Dermis blood vessel endothelial cell (primary cell): ENCODE results near the gene APEX2. TPM values are rescaled to one million over a fixed set of nuclear protein-coding genes. Genes with fewer than 3 reads are reported as not detected.
"Not testable (repeated sequence)": the region's sequence is repeated elsewhere in the genome, so short reads cannot be mapped to it uniquely, and the experiment has no call there.

Experiments used
- DNase-seq: peaks from one replicate; pipeline ENCODE4 v3.0.0; 2010
- total RNA-seq: library from RNA; depleted of rRNA; stranded (reverse); fragments of >200 nt; gene quantifications from 2 replicates; pipeline ENCODE4 v1.2.3, GENCODE V29; 2014

Gene APEX2
- total RNA-seq, 1 donor from 2014 or later: 8.3 TPM

GRCh38 chrX:55011294-55011693 is 11.1 kb downstream of the APEX2 start:
- peak; percentile 5 for DNase-seq

GRCh38 chrX:55014897-55015299 is 14.7 kb downstream of the APEX2 start:
- no peak for DNase-seq

GRCh38 chrX:55026143-55026542 is 26.0 kb downstream of the APEX2 start:
- DNase-seq: no peak

GRCh38 chrX:55026840-55027239 is 26.7 kb downstream of the APEX2 start:
- no peak for DNase-seq

GRCh38 chrX:55028040-55028439 is 27.9 kb downstream of the APEX2 start:
- no peak for DNase-seq

GRCh38 chrX:55028611-55029010 is 28.4 kb downstream of the APEX2 start:
- DNase-seq: no peak

- no peak for DNase-seq
Observed at GRCh38 chrX:55029291-55029690, 29.1 kb downstream of the APEX2 start.

- DNase-seq: no peak
Observed at GRCh38 chrX:55030271-55031205, 30.4 kb downstream of the APEX2 start, which contains the start of gene ALAS2. TSS of gene ALAS2 (minus strand) at chrX:55030977. CDS start at chrX:55026000, 4,977 bp downstream.

- DNase-seq: no peak
Observed at GRCh38 chrX:55033429-55033828, 33.3 kb downstream of the APEX2 start.

GRCh38 chrX:55039471-55039870 is 39.3 kb downstream of the APEX2 start:
- no peak for DNase-seq

- no peak for DNase-seq
Observed at GRCh38 chrX:55041514-55041913, 41.4 kb downstream of the APEX2 start.

GRCh38 chrX:55050599-55050998 is 50.4 kb downstream of the APEX2 start:
- not testable (repeated sequence) for DNase-seq

GRCh38 chrX:55056820-55057674 is 56.9 kb downstream of the APEX2 start:
- DNase-seq: peak; percentile 58

- DNase-seq: peak; percentile 54
Observed at GRCh38 chrX:55057675-55058249, 57.6 kb downstream of the APEX2 start.

Other genes with a start within 250 kb of the APEX2 start
- gene ITIH6, start 202.1 kb upstream of the APEX2 start, total RNA-seq: not detected in 2 replicates
- 224 and 341 TPM in 2 replicates for gene MAGED2, start 192.6 kb upstream of the APEX2 start, total RNA-seq
- 4.4 and 5.9 TPM in 2 replicates for gene TRO, start 79.5 kb upstream of the APEX2 start, total RNA-seq
- 0.05 TPM in 1 of 2 replicates, not detected in the other for gene PFKFB1, start 6.2 kb upstream of the APEX2 start, total RNA-seq
- gene ALAS2, start 30.6 kb downstream of the APEX2 start, total RNA-seq: not detected in 2 replicates
- not detected in 2 replicates for gene PAGE2B, start 74.7 kb downstream of the APEX2 start, total RNA-seq
- not detected in 2 replicates for gene PAGE2, start 88.7 kb downstream of the APEX2 start, total RNA-seq
- gene PAGE5, start 220.0 kb downstream of the APEX2 start, total RNA-seq: not detected in 2 replicates